Germinal center (tissue), 1 donor: ENCODE measurements around the gene GIT1.
A peak's percentile ranks its signal among the peaks of the same experiment; 100 is the strongest.
"Not testable (repeated sequence)": the region's sequence is repeated elsewhere in the genome, so short reads cannot be mapped to it uniquely, and the experiment has no call there.

ENCODE experiments used
- DNase-seq: peaks from one replicate; pipeline ENCODE4 v3.0.0; 2012; ENCODE audit warnings: mixed read lengths, low spot score

GIT1 gene

DNA sequence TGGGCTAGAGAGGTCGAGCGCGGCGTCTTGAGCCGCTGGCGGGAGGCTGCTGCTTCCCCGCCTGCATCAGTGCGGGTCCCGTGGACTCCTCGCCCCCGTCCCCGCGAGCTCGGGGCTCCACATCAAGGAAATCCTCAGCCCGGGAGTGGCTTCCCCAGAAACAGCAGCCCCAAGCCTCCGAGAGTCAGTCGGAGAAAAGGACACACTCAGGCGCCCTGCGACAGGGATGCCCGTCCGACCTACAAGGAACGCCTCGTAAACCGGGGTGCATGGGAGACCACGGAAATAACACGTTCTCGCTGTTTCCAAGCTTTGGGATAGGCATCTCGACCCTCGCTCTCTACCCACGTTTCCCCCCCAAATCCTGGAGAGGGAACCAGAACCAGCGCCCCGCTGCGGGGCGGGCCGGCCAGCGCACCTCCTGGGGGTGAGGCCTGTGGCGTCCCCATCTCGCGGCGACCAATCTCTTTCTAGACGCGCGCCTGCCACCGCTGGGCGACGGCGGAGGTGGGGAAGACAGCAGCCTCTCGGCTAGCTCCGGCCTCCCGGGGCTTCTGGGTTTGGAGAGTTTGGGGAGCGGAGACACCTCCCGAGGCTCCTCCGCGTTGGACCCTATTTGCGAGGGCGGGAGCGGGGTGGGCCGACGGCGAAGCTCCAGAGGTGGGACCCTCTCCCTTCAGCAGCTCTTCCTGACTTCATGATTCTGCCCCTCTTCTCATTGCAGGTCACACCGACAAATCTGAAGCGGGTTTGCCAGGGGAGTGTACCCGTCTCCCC, 21.7 kb downstream of the GIT1 start:
- DNase-seq = peak; percentile 87

DNA sequence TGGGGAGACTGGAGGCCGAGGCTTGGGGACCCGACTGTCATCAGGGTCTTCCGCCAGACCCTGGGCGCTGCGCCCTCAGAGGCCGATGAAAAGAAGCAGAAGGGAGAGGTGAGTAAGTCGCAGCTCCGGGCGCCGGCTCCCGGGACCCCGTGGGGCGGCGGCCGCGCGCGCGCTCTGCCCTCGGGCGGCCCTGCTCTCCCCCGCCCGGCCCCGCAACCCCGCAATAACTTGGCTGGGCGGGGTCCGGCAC, 22.2 kb downstream of the GIT1 start:
- DNase-seq = peak; percentile 62

DNA sequence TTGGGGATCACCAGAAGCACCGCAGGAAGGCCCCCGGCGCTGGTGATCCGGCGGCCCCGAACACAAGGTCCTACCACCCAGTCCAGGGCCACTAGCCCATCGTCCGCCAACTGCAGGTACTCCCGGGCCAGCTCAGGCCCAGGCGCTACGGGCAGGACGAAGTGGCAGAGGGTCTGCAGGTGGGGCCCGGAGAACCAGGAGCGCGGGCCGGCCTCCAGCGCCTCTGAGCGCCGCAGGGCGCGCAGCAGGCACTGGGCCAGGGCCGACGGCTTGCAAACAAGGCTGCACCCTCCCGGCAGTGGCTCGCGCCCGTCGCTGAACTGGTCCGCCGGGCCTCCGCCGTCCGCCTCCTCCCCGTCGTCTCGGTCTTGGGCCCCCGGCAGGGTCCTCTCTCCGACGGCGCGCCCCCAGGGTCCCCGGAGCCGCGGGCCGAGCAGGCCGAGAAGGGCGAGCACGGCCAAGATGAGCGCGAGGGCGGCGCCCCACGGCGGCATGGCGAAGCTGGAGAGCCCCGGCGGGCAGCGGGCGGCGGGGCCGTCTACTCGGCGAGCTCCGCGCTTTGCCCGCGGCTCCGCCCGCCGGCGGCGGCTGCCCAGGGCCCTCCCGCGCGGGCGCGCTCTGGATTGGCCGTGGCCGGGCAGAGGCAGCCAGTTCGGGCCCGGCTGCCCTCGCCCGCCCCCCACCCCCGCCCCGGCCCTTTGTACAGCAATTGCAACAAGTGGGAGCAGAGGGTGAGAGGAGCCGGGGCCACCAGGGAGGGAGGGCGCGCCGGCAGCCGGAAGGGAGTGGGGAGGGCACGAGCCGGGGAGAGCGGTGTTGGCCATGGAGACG, 22.8 kb downstream of the GIT1 start, which contains the start of gene ABHD15:
Gene ABHD15 (minus strand): TSS at position 565 of the 831 bp plus-strand sequence. CDS start 71 bp downstream, at position 494.
- DNase-seq = peak; percentile 77

DNA sequence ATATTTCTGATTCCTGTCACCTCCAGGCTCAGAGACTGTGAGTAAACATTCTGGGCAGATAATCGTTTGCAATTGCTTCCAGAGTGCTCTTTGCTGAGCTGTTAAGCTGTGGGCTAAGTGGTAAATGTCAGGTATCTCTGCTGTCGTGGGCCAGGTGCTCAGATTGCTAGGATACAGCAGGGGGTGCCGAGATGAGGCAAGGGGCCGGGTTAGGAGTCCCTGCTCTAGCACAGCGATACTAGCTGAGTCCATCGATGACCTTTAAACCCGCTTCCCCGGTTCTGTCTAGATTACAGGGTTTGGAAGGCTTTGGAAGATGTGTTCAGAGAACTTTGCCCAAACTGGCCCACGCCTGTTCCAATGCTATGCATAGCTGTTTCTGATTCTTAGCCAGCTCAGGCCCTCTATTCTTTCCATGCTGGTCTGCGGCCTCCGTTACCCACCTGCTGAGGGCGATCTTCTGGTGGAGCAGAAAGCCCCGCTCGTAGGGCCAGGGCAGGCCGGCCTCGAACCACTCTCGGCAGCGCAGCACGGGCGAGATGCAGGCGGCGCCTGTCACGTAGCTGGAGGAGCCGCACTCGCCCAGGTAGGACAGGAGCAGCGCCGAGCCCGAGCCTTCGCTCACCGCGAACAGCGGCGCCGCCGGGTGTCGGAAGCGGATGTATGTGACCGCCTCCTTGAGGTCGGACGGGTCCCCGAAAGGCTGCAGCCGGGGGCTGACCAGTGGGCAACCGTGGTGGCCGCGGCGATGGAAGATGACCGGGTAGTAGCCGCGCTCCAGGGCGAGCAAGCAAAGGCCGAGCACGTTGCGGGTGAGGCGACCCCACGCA, 23.6 kb downstream of the GIT1 start:
- DNase-seq = peak; percentile 52

DNA sequence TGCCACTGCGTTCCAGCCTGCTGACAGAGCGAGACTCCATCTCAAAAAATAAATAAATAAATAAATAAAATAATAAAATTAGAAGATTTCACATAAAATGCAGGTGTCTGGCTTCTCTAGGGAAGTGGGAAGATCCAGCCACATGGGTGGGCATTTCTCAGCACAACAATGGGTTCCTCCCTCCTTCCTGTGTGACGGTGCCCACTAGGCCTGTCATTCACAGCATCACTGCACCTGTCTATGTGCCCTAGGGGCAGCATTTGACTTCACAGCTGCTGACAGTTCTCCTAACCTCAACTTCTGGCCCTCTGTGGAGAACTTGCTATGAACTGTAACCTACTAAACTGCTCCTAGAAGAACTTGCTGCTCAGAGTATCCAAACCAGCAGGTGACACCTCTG, 25.6 kb downstream of the GIT1 start:
- peak; percentile 61 for DNase-seq

DNA sequence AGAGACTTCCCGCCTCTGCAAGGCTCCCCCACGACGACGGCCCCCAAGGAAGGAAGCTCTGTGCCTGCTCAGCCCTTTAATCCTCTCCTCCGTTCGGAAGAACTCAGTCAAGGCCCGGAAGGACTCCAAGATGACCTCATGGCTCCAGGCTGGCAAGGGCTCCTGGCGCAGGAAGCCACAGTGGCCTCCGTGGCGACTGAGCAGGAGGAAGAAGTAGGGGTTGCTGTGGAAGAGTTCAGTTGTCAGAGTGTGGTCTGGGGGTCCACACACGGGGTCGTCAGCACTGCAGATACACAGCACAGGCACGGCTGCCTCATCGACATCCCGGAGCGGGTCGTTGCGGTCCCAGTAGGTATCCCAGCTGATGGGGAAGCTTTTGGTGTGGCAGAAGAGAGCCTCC, 26.8 kb downstream of the GIT1 start:
- DNase-seq = no peak

DNA sequence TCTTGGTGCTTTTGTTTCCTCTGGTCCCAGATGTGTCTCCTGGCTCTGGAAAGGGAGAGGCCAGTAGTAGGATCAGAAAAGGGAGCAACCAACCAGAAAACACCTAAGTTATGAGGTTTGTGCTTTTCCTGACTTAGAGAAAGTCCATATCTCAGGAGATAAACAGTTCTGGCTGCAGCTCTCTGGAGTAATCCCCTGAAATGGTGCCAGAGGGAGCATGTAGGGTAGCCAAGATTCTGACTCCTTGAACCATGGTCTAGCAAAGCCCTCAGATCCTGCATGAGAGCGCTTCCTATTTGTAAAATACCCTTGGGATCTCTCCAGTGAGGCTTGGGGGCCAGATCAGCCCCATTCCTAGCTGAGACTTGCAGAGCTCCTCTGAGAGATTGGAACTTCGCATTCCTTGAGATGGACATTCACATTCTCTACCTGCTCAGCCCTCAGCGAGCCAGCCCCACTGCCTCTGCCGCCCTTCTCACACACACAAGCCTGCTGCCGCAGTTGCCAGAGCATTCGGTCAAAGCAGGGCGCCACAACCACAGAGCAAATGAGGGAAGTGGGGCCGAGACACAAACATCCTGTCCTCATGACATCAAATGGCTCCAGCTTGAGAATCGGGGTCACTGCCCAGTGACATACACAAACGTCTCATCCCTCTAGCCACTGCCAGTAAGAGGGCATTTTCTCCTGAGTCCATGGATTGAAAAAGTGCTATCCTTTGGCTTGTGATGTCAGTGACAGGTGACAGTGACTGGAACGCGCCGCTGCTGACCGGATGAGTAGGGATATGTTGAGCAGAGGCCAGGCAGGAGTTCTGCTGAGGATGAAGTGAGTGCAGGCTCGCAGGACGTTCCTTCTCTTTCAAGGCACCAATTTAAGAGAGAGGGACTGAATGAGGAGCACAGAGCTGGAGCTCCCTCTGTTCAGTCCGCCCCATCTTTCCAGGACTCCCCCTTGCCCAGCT, 27.6 kb downstream of the GIT1 start:
- no peak for DNase-seq

DNA sequence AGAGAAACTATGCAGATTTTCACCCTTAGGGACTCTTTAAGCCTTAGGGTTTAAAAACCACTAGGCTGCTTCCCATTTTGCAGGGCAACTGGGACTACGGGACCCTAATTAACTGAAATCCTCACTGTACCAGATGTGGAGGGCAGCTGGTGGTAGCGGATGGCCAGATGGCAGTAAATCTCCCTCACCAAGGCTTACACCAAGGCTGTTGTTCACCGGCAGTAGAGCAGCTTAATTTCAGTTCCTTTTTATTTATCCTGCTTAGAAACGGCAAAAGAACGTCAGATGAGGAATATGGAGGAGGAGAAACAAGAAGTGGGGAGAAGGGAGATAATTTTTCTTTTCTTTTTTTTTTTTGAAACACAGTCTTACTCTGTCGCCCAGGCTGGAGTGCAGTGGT, 29.1 kb downstream of the GIT1 start:
- DNase-seq = peak; percentile 61

DNA sequence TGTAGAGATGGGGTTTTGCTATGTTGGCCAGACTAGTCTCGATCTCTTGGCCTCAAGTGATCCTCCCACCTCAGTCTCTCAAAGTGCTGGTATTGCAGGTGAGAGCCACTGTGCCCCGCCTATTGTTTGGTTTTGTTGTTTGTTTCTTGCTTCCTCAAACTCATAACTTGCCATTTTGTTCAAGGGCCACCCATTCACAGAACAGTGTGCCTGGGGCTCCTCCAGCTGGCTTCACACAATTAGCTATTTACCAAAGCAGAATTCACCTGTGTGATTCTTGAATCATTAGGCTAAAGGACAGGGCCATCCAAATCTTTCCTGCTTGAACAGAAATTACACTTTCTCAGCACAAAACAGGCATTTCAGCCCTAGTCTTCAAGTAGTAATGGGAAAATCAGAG, 29.8 kb downstream of the GIT1 start:
- no peak for DNase-seq

DNA sequence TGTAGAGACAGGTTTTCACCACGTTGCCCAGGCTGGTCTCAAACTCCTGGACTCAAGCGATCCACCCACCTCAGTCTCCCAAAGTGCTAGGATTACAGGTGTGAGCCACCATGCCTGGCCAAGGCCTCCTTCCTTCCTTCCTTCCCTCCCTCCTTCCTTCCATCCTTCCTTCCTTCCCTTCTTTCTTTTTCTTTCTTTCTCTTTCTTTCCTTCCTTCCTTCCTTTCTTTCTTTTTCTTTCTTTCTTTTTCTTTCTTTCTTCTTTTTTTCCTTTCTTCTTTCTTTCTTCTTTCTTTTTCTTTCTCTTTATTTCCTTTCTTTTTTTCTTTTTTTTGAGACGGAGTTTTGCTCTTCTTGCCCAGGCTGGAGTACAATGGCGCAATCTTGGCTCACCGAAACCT, 31.3 kb downstream of the GIT1 start:
- not testable (repeated sequence) for DNase-seq

DNA sequence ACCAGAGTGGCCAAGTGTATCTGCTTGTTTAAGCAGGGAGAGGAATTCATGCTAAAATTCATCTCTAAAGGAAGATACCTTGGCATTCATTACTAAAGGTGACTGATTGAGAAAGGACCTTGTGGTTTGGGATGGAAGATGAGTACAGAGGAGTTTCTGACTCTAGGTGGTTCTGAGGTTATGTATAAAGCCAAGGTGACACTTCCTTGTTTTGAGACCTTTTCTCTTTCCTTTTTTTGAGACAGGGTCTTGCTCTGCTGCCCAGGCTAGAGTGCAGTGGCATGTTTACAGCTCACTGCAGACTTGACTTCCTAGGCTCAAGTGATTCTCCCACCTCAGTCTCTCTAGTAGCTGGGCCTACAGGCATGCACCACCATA, 31.7 kb downstream of the GIT1 start:
- DNase-seq = no peak

DNA sequence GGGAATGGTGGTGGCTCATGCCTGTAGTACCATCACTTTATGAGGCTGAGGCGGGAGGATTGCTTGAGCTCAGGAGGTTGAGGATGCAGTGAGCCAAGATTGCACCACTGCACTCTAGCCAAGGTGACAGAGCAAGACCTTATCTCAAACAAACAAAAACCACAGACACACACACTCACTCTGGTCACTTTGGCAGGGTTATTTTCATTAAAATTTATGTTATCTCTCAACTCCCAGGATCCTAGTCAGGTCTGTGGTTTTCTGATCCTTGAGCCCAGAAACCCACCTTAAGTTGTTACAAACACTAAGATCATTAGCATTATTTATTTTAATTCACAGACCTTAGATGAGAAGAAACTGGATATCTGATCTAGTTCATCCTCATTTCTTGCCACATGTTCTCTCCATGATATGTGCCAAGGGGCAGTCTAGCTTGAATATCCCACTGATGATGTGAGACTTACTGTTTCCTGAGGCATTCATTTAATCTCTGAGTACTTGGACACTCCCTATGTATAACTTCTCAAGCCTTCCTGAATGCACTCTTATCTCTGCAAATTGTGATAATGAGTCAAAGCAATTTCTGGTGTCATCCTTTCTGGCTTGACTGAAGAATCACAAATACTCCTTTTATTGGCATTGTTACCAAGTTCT, 32.2 kb downstream of the GIT1 start:
- DNase-seq = no peak

DNA sequence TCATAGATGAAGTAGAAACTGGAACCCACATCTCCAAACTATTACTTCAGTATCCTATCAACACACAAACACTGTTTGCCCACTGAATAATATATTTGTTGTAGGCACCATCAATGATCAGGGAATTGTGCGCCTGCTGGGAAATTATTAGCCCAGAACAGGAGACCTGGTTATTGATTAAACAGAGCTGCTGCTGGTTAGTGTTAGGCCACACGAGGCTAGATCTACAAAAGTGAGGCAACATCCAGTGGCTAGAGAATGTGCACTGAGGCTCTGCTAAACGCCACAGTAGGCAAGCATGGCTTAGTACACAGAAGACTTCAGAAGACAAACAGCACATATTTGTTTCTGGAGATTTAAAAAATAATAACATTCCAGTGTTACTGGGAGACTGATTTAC, 33.6 kb downstream of the GIT1 start:
- DNase-seq = no peak

DNA sequence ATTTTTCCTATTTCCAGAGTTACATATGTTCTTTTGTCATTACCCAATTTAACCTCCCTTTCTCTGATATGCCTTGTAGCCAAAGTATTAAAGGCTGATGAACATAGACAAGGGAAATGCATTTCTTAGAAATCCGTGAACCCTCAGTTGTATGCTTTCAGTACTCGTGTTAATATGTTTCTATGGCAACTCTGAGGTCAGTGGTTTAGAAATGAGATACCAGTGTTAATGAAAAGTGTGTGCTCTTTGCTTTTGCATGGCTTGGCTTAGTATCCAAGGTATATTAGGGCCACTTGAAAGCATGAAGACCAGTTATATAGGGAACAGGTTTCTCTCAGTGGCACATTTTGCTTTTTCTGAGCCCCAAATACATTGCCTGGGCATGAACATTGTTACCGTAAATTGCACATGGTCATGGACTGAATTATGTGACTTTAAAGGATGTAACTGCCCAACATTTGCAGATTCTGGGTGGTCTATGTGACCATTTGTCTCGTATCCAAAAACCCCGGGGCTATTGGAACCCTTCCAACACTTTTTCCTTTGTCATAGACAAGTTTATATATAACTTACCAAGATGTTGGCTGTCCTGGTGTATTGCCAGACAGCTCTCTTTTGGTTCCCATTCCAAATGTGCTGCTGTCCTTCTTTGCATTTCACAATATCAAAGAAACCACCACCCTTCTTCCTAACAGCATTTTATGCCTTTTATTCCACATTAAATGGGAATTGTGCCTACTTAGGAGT, 40.1 kb downstream of the GIT1 start:
- DNase-seq = no peak

DNA sequence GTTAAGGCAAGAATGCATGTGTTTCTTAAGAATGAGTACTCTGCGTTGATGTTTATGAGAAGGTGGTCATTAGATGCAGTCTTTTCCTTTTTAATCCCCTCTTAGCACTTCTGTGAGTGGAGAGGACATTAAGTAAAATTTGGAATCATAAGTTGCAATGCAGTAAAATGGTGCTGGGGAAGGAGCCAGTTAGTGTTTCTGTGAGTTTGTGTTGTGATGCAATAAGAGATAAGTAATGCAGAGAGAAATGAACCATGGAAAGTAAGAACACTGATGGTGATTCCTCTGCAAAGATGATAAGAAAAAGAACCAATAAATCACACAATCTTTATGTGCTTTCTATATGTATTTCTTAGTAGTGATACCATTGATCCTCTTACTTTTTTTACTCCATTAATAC, 42.6 kb downstream of the GIT1 start:
- DNase-seq = no peak

DNA sequence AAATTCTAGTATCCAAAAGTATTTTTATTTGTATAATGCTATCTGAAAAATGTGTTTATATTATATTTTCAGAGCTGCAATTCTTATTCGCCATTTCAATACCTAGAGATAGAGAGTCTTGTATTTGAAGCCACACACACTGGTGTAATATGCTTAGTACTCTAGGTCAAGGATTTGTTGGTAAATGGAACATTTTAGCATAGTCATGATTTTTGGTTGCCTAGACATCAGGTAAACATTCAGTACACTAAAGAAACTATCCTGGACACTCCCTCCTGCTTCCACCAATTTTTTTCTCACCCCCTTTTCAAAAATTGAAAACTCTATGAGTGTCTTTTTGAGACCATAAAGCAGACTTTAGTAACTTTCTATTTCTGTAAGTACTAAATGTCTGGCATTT, 43.4 kb downstream of the GIT1 start:
- DNase-seq = no peak

DNA sequence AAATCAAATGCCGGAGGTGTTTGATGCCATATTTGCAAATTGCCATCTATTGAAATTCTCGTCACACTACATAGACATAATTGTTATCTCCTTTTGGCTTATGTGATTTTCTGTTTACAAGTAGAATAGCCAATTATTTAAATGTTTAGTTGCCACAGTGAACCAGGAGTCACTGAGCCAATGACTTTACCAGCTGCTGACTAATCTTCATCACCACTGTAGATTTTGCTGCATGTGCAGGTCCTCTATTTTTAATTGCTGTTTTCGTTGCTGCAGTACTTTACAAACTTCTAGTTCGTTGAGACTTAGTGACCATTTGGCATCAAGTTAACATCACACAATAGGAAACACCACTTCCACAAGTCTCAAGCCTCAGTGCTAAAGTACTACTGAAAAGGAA, 45.4 kb downstream of the GIT1 start:
- DNase-seq = no peak

DNA sequence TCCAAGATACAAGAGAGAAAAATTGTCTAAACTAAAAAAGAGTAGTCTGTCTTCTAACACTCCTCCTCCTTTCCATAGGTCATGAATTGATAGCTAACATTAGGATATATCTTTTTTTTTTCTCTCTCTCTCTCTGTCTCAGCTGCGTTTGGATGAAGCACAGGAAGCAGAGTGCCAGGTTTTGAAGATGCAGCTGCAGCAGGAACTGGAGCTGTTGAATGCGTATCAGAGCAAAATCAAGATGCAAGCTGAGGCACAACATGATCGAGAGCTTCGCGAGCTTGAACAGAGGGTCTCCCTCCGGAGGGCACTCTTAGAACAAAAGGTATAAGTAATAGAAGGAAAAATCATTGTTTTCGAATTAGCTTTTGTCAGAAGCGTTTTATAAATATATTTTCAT, 55.5 kb downstream of the GIT1 start:
- no peak for DNase-seq

DNA sequence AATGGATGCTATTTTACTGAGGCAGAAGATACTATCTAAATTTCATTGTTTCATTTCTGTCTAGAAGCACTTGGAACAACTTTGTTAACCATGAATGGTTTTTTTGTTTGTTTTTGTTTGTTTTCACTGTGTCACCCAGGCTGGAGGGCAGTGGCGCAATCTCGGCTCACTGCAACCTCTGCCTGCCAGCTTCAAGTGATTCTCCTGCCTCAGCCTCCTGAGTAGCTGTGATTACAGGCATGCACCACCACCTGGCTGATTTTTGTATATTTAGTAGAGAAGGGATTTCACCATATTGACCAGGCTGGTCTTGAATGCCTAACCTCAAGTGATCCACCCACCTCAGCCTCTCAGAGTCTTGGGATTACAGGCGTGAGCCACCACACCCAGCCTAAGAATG, 63.1 kb downstream of the GIT1 start:
- DNase-seq = no peak

DNA sequence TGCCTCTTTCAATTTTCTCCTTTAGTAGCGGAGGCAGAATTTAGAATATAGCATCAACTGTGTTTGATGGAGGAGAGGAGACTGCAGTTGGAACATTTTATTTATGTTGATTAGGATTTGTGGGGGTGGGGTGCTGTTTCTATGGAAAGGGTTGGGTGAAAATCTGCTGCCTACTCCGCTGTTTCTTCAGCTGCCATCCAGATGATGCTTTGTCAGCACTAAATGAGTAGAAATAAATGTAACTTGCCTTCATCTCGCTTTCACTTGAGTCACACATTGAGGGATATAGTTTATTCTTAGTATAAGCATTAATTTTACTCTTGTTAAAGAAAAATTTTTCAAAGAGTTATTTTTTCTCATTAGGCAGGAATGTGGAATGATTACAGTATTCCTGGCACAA, 64.8 kb downstream of the GIT1 start:
- no peak for DNase-seq
